SW 1271 (cell line): ENCODE measurements around the gene TYW1B.
"Not testable (repeated sequence)": the region's sequence is repeated elsewhere in the genome, so short reads cannot be mapped to it uniquely, and the experiment has no call there.

Source experiments
- DNase-seq, 2 experiments: peaks; one replicate each; lab custom pipeline; 2025; lab: John Stamatoyannopoulos, UW

Gene TYW1B

GRCh38 chr7:72626428-72627011 lies 201.5 kb downstream of the TYW1B start:
- DNase-seq = not testable (repeated sequence)

GRCh38 chr7:72625721-72626423 lies 202.1 kb downstream of the TYW1B start:
- not testable (repeated sequence) for DNase-seq

GRCh38 chr7:72622532-72622931 lies 205.5 kb downstream of the TYW1B start:
- no peak for DNase-seq

DNA sequence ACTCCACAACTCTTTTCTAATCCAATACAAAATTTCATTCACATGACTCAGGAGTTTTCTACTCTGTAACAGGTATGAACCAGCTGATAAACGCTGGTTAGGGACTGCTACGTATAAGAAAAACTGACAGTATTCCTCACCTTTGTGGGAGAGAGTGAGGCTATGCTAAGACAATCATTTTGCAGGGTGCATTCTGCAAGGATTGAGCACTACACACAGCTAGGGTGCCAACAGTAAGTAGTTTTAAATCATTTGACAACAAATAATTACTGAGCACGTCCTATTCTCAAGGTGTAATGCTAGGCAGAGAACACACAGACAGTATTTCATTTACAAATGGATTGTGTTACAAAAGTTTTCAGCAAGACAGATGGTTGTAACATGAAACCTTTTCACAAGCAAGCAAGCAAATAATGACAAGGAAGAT lies 206.2 kb downstream of the TYW1B start:
- not testable (repeated sequence) for DNase-seq

GRCh38 chr7:72620923-72621322 lies 207.1 kb downstream of the TYW1B start:
- not testable (repeated sequence) for DNase-seq

- DNase-seq = not testable (repeated sequence)
Measured at GRCh38 chr7:72618435-72619180, 209.4 kb downstream of the TYW1B start.

DNA sequence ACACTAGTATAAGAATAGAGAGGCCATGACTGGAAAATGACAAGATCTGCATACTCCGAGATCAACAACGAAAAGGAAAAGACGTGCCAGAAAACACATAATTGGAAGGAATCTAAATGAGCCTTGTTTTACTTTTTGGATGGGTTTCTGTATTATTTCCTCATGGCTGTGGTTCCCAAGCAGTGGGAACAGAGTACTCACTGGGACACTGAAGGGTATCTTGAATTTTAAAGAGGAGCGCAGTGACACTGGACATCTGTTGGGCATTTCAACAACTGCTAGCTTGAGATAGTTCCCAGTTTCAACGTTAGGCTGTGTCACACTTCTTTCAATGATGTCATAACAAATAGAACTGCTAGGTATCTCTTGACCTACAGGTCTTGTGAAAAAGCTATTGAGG lies 218.2 kb downstream of the TYW1B start:
- DNase-seq = not testable (repeated sequence)

DNA sequence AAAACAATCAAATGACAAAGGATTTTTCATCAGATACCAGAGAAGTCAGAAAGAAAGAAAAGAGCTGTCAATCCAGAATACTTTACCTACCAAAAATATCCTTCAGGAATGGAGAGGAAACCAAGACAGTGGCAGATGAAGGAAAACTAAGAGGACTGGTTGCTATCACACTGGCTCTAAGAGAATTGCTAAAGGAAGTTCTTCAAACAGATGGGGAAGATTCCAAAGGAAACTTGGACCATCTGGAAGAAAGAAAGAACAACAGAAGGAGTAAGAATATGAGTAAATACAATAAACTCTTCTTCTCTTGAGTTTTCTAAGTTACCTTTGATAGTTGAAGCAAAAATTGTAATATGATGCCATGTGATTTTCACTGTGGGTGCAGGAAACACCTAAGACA lies 220.0 kb downstream of the TYW1B start:
- not testable (repeated sequence) for DNase-seq

DNA sequence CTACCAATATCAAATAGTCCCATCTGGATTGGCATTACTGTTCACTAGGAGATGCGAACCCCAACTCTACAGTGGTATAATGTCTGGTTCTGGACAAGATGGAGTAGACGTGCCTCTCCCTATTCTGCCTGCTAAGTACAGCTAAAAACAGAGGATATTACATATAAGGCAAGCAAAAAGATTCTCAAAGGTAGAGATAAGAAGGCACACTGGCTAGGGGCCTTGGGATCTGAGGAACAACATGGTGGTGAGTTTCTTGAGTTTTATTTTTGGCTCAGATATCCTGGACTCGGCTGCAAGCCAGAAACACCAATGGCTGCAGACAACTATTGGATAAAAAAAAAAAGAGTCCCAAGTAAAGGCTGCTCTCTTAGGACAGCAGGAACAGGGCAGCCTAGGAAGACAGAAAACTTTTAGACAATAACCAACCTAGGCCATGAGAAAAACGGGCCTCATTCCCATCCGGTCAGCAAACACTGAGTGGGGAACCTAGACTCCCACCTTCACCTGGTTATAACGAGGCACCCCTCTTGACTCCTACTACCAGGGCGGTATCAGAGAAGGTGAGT lies 222.1 kb downstream of the TYW1B start:
- DNase-seq = not testable (repeated sequence)

DNA sequence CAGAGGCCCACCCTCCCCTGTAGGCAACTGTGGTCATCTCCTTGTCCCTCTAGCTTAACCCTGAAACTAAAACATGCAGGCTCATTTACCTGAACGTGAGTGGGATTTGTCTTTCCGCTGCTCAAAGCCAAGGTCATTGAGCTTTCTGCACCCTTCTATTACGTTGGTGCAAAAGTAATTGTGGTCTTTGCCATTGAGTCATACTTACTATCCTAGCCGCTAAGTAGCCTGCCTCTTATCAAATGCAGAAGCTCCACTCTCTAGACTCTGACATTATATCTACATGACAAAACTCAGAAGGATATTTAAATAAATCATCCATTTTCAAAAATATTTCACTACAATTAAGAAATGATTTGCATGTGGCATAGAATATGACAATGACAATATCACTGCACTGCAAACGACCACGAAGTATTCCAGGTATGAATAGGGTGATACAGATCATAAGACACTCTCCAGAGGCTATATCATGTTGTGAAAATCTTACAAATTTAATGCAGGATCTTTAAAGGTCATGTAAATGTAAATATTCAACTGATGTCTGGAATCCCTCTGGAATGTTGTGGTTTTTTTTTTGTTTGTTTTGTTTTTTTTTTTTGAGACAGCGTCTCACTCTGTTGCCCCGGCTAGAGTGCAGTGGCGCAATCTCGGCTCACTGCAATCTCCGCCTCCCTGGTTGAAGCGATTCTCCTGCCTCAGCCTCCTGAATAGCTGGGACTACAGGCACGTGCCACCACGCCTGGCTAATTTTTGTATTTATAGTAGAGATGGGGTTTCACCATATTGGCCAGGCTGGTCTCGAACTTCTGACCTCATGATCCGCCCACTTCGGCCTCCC lies 223.0 kb downstream of the TYW1B start:
- DNase-seq = not testable (repeated sequence)

DNA sequence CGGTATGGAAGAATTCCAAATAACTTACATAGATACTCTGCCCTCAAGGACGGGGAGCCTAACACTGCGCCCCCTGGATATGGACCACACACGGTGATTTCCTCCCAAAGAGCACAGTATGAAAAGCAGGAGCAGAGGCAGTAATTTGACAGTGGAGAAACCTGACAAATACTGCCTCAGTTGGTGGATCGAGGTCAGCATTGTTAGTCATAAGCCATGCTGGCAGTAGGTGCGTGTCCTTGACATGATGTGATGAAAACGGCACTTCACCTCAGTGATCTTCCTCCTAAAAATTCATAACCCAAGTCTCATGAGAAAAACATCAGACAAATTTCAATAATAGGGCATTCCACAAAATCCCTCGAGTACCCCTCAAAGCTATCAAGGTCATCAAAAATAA lies 224.5 kb downstream of the TYW1B start:
- not testable (repeated sequence) for DNase-seq

GRCh38 chr7:72603073-72603472 lies 224.9 kb downstream of the TYW1B start:
- DNase-seq = no peak

DNA sequence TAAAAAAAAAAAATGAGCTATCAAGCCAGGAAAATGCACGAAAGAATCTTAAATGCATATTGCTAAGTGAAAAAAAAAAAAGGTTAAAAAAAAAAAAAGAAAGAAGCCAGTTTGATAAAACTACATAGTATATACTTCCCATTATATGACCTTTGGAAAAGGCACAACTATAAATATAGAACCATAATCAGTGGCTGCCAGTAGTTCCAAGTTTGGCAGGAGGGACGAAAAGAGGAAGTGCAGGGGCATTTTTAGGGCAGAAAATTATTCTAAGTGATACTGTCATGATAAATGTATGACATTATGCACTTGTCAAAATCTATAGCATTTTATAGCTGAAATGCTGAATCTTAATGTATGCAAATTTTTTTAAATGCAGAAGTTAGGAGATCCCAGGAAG lies 226.3 kb downstream of the TYW1B start:
- DNase-seq = not testable (repeated sequence)

DNA sequence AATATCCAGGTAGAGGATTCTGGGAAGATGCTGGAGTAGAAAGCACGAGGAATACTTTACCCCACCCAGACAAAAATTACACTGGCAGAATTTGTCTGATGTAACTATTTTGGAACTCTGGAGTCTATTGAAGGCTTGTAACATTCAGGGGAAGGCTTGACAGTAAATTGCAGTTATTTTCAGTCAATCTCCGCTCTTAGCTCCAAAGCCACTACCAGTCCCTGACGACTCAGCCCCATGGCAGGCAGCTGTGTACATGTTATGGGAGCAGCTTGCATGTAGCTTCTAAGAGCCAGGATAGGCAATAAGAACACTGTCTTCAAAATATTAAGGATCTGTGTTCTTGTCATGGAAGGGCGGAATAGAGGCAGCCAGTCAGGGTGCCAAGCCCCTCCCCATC lies 238.0 kb downstream of the TYW1B start:
- not testable (repeated sequence) for DNase-seq

DNA sequence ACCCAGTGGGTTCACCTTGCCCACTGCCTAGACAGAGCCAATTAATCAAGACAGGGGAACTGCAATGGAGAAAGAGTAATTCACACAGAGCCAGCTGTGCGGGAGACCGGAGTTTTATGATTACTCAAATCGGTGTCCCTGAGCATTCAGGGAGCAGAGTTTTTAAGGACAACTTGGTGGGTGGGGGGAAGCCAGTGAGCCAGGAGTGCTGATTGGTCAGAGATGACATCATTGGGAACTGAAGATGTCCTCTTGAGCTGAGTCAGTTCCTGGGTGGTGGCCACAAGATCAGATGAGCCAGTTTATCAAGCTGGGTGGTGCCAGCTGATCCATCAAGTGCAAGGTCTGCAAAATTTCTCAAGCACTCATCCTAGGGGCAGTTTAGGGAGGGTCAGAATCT lies 240.7 kb downstream of the TYW1B start:
- not testable (repeated sequence) for DNase-seq

GRCh38 chr7:72584576-72584975 lies 243.4 kb downstream of the TYW1B start:
- DNase-seq = not testable (repeated sequence)

DNA sequence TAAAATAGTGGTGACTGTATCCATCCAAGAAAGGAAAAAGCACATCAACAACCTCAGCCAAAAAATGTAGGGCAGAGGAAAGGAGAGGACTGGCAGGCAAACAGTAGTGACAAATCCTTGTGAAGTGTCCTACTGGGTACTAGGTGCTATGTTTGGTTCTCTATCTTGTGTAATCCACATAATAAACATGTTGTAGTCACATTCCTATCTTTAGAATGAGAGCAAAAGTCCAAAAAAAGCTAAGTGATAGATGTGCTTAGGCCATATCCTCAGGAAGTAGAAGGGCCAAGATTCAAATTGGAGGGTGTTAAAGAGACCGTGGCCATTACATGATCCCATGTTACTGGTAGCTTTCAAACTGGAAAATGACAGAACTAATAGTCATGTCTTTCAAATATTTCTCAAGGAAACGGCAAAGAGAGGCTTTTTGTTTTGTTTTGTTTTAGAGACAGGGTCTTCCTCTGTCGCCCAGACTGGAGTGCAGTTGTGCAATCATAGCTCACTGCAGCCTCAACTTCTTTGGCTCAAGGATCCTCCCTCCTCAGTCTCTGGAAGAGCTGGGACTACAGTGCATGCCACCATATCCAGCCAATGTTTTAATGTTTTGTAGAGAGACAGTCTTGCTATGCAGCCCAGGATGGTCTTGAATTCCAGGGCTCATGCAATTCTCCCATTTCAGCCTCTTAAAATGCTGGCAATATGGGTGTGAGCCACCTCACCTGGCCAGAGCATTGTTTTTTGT lies 244.2 kb downstream of the TYW1B start:
- not testable (repeated sequence) for DNase-seq

GRCh38 chr7:72580142-72580770 lies 247.7 kb downstream of the TYW1B start:
- not testable (repeated sequence) for DNase-seq

- DNase-seq = no peak
Measured at GRCh38 chr7:72577107-72577506, 250.9 kb downstream of the TYW1B start.

DNA sequence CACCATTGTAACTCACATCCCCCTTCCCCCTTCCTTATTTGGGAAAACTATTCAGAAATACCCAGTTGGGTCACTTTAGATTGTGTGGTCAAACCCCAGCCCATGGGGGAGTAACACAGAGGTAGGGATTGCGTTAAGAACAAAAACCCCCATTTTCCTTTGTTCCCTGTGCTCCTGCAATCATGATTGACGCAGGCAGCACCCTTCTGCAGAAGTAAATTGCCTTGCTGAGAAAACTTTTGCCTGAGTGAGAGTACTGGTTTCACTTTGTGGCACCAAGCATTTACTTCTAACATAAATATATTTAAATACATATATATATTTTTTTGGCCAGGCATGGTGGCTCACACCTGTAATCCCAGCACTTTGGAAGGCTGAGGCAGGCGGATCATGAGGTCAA lies 266.0 kb downstream of the TYW1B start:
- DNase-seq = not testable (repeated sequence)
